SK-N-SH (cell line): Measurements from ENCODE around the gene CHMP1B. TPM values are rescaled to one million over a fixed set of nuclear protein-coding genes. Genes with fewer than 3 reads are reported as not detected.

Experiments used
- CTCF ChIA-PET: fragments of 300-600, 350-600 bp; formaldehyde crosslinking; extraction: SDS; loops from one replicate; lab custom pipeline; 2021; lab: Yijun Ruan, JAX
- POLR2A ChIA-PET: fragments of 350-600 bp; sonication (Branson Sonifier 250); formaldehyde crosslinking; extraction: SDS; loops from one replicate; lab custom pipeline; 2020; ENCODE audit warnings: antibody characterized with exemption, inconsistent platforms; lab: Yijun Ruan, JAX
- DNase-seq: peaks from one replicate; pipeline ENCODE4 v3.0.0; 2012
- H2AFZ ChIP-seq: fragments of 200-600 bp; sonication (generic); 2 replicates; pipeline ENCODE4 v1.8.1; 2016; ENCODE audit warnings: antibody characterized with exemption, mild to moderate bottlenecking, low read depth
- H3F3A ChIP-seq: fragments of 200-600 bp; sonication (generic); replicated peaks from 2 replicates; pipeline ENCODE3; 2016; ENCODE audit warnings: antibody characterized with exemption, mild to moderate bottlenecking; ENCODE audit not compliant: insufficient read depth
- H3K27ac ChIP-seq, 2 experiments: fragments of 200-500 bp in 1 of 2; fragments of 200-600 bp in 1 of 2; sonication (Bioruptor generic) in 1 of 2; sonication (generic), shearing (Covaris generic) in 1 of 2; 2 replicates each; pipeline versions ENCODE4 v1.5.1 to v1.6.1; 2014 to 2016; ENCODE audit warnings: low read depth in 2 of 2, inconsistent platforms in 1 of 2, low read length in 1 of 2, mild to moderate bottlenecking in 1 of 2, mixed read lengths in 1 of 2
- H3K27me3 ChIP-seq: fragments of 200-600 bp; sonication (generic), shearing (Covaris generic); 2 replicates; pipeline ENCODE4 v1.6.1; 2016; ENCODE audit warnings: mixed run types; ENCODE audit not compliant: insufficient read depth
- H3K36me3 ChIP-seq, 2 experiments: fragments of 200-500 bp in 1 of 2; fragments of 200-600 bp in 1 of 2; sonication (Bioruptor generic) in 1 of 2; sonication (generic) in 1 of 2; replicated peaks in 1 of 2; 2 replicates each; pipeline versions ENCODE3 to v1.5.1; 2014 to 2016; ENCODE audit warnings: low read length in 1 of 2, mild to moderate bottlenecking in 1 of 2; ENCODE audit not compliant: insufficient read depth in 2 of 2, control insufficient read depth in 1 of 2
- H3K4me1 ChIP-seq, 2 experiments: fragments of 200-500 bp in 1 of 2; fragments of 200-600 bp in 1 of 2; sonication (Bioruptor generic) in 1 of 2; sonication (generic), shearing (Covaris generic) in 1 of 2; 2 replicates each; pipeline versions ENCODE4 v1.5.1 to v1.6.1; 2014 to 2016; ENCODE audit warnings: low read depth in 1 of 2, low read length in 1 of 2, mixed run types in 1 of 2; ENCODE audit not compliant: insufficient read depth in 2 of 2, control insufficient read depth in 1 of 2
- H3K4me2 ChIP-seq: fragments of 200-600 bp; sonication (generic), shearing (Covaris generic); 2 replicates; pipeline ENCODE4 v1.6.1; 2017; ENCODE audit warnings: mixed run types
- H3K4me3 ChIP-seq, 2 experiments: fragments of 200-500 bp in 1 of 2; fragments of 200-600 bp in 1 of 2; sonication (Bioruptor generic) in 1 of 2; sonication (generic), shearing (Covaris generic) in 1 of 2; 2 replicates each; pipeline versions ENCODE4 v1.5.1 to v1.8.1; 2014 to 2016; ENCODE audit warnings: low read depth in 2 of 2, inconsistent platforms in 1 of 2, low read length in 1 of 2, mild to moderate bottlenecking in 1 of 2, mixed read lengths in 1 of 2, moderate library complexity in 1 of 2
- H3K79me2 ChIP-seq: fragments of 200-600 bp; sonication (generic); 2 replicates; pipeline ENCODE4 v1.8.1; 2017; ENCODE audit warnings: mild to moderate bottlenecking; ENCODE audit not compliant: insufficient read depth
- H3K9ac ChIP-seq: fragments of 200-600 bp; sonication (generic); 2 replicates; pipeline ENCODE4 v1.6.1; 2017; ENCODE audit warnings: mixed run types
- H3K9me2 ChIP-seq: fragments of 200-600 bp; sonication (generic); 2 replicates; pipeline ENCODE4 v1.6.1; 2017; ENCODE audit warnings: mixed run types
- H3K9me3 ChIP-seq: fragments of 200-600 bp; sonication (generic); 2 replicates; pipeline ENCODE4 v1.6.1; 2017; ENCODE audit warnings: mixed run types, mild to moderate bottlenecking, moderate library complexity
- H4K20me1 ChIP-seq: fragments of 200-600 bp; sonication (generic); 2 replicates; pipeline ENCODE4 v1.6.1; 2017; ENCODE audit warnings: mild to moderate bottlenecking, mixed run types; ENCODE audit not compliant: insufficient read depth
- CHD2 ChIP-seq: fragments of 150-350 bp; IDR thresholded peaks from 2 replicates; pipeline ENCODE4 v1.6.1; 2018; ENCODE audit warnings: low read length; ENCODE audit not compliant: partially characterized antibody
- ELF1 ChIP-seq: IDR thresholded peaks from 2 replicates; pipeline ENCODE4 v1.4.0; 2012
- EP300 ChIP-seq, 2 experiments: IDR thresholded peaks; 2 replicates each; pipeline versions ENCODE4 v1.4.0 to v1.6.1; 2012; ENCODE audit warnings: borderline replicate concordance in 1 of 2, low read depth in 1 of 2, low read length in 1 of 2
- FOSL2 ChIP-seq: IDR thresholded peaks from 2 replicates; pipeline ENCODE4 v1.4.0; 2012; ENCODE audit warnings: low read depth, mild to moderate bottlenecking, moderate library complexity, borderline replicate concordance
- FOXJ3 ChIP-seq: sonication (generic); formaldehyde crosslinking; IDR thresholded peaks from 2 replicates; pipeline ENCODE4 v1.5.1; 2020; ENCODE audit warnings: mild to moderate bottlenecking, missing genetic modification reagents
- FOXM1 ChIP-seq: IDR thresholded peaks from 2 replicates; pipeline ENCODE4 v1.4.0; 2012; ENCODE audit warnings: low read depth, mild to moderate bottlenecking
- PBX3 ChIP-seq: IDR thresholded peaks from 2 replicates; pipeline ENCODE4; 2012
- RAD21 ChIP-seq: IDR thresholded peaks from 2 replicates; pipeline ENCODE4 v1.6.1; 2012; ENCODE audit warnings: mild to moderate bottlenecking, low read length
- REST ChIP-seq: IDR thresholded peaks from 2 replicates; pipeline ENCODE4 v1.6.1; 2012; ENCODE audit warnings: mild to moderate bottlenecking, low read depth, low read length, moderate library complexity
- RXRA ChIP-seq: IDR thresholded peaks from 2 replicates; pipeline ENCODE4 v1.4.0; 2012; ENCODE audit warnings: low read depth, mild to moderate bottlenecking, borderline replicate concordance
- USF2 ChIP-seq: fragments of 150-350 bp; IDR thresholded peaks from 2 replicates; pipeline ENCODE4 v1.6.1; 2017; ENCODE audit warnings: antibody characterized with exemption, low read length, low read depth, borderline replicate concordance
- ZBTB33 ChIP-seq: IDR thresholded peaks from 2 replicates; pipeline ENCODE4 v1.4.0; 2012; ENCODE audit warnings: low read depth, borderline replicate concordance
- WGBS: methylation state at CpG from one replicate; pipeline ENCODE4 v1.1.6; 2017; ENCODE audit warnings: low lambda C conversion rate; 5-methylcytosine and 5-hydroxymethylcytosine counted together
- polyA plus RNA-seq, 3 experiments: library from polyadenylated mRNA; depleted of rRNA; stranded (reverse); fragments of >200 nt; gene quantifications; 2 replicates each; pipeline ENCODE4 v1.2.3, GENCODE V29; 2012

CHMP1B gene
- polyA plus RNA-seq, 1 of the 3 experiments (the other 2 are of a cell fraction): 52.4 TPM

GRCh38 chr18:11887328-11888128 is 36.3 kb downstream of the CHMP1B start:
- CTCF ChIA-PET: interaction anchor here (1.5 to 1.7 kb wide), 3 partner anchors 18 to 152 kb away, joined by 4 read pairs; no protein-coding TSS in a partner anchor
- TF ChIP-seq ZBTB33 (no peak), PBX3 (no peak), FOSL2 (no peak), USF2 (no peak), RXRA (no peak), RAD21 (no peak), FOXM1 (no peak), EP300 (IDR thresholded peaks at IDR 0.05; ENCODE audit: borderline replicate concordance in 1 of 2, low read depth in 1 of 2, low read length in 1 of 2) (no peak), REST (no peak), ELF1 (no peak), FOXJ3 (CRISPR knock-in tag) (no peak), CHD2 (no peak)
- TF ChIP-seq, all 33 proteins: peak for 0
- no peak overlapping the region for H3K4me2 ChIP-seq
- H3F3A ChIP-seq: no peaks in the 10 kb centered on the region
- DNase-seq: no peak
- no peaks in the 10 kb centered on the region for H3K79me2 ChIP-seq
- H3K27ac ChIP-seq: no peak overlapping the region
- H3K36me3 ChIP-seq: peaks cover 7 to 27% of the 10 kb centered on the region in 2 experiments
- no peaks in the 10 kb centered on the region for H3K4me1 ChIP-seq
- no peak overlapping the region for H3K9ac ChIP-seq
- no peaks in the 10 kb centered on the region for H3K9me2 ChIP-seq
- WGBS: 70% methylated on average over 8 of the region's 8 CpGs
- H3K4me3 ChIP-seq: no peak overlapping the region
- H4K20me1 ChIP-seq: no peaks in the 10 kb centered on the region
- POLR2A ChIA-PET: no interaction called here
- no peaks in the 10 kb centered on the region for H3K9me3 ChIP-seq
- no peaks in the 10 kb centered on the region for H3K27me3 ChIP-seq
- H2AFZ ChIP-seq: no peak overlapping the region
